ENCODE measurements around the gene PCED1B. TPM values are rescaled to one million over a fixed set of nuclear protein-coding genes. Genes with fewer than 3 reads are reported as not detected.

PCED1B gene
- total and polyA plus RNA-seq, 12 donors, result 0.49 to 4.8 (median 0.88) TPM

DNA sequence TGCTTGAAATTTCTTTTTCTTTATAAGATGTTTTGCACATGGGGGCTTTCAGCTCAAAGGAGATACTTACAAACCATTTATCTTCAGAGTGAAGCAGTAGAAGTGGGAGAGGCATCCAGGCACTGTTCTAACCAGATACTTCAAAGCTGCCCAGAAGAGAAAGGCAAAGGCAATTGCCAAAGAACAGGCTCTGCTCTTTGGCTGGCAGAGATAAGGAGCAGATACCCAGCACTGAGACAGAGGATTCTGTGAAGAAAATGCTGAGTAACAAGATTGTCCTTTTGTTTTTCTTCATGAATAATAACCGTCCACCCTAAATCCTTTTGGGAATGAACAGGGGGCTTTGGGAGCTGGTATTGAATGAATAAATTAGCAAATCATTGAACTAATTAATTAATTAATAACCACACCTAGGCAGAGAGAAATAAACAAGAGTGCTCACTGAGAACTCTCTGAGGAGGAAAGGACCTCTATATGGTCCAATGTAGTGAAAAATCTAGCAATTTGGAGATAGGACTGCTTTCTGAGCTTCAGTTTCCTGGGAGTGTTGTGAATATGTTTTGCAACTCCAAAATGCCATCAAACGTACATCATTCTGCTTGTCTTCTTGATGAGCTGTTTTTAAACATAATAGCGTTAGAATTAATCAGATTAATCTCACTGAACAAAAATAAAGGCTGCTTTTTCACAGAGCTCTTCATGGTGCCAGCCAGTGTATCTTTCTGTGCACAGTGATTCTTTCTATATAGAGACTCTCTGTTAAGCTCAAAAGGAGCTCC lies 193.2 kb downstream of the PCED1B start:
- Histone ChIP-seq H3K36me3 (no peaks in the 10 kb centered on the region), H3K9me3 (no peaks in the 10 kb centered on the region), H3K4me1 (peaks cover 6 to 26% (median 13%) of the 10 kb centered on the region in 9 donors), H3K4me3 (no peak overlapping the region), H3K27me3 (peaks cover 0 to 14% (median 0%) of the 10 kb centered on the region in 7 donors), H3K27ac (no peak overlapping the region)
- DNase-seq (no peak), ATAC-seq (no peak)
- WGBS, 2 donors, result 61 to 66% methylated on average over 3 of the region's 3 CpGs
- TF ChIP-seq CTCF (IDR thresholded peaks at IDR 0.05), result no peak
- intact Hi-C loops (cut with DNase I), result no loop called here

GRCh38 chr12:47273191-47273626 lies 193.8 kb downstream of the PCED1B start:
- no peak for ATAC-seq

GRCh38 chr12:47274760-47275159 lies 195.3 kb downstream of the PCED1B start:
- ATAC-seq (no peak), DNase-seq (no peak)
- WGBS, 2 donors, result 80 to 90% methylated on average over 2 of the region's 2 CpGs
- no peak overlapping the region for H3K27ac ChIP-seq
- H3K4me1 ChIP-seq, result peaks cover 6 to 39% (median 18%) of the 10 kb centered on the region in 9 donors
- no peak overlapping the region for H3K4me3 ChIP-seq
- H3K9me3 ChIP-seq, result no peaks in the 10 kb centered on the region
- H3K36me3 ChIP-seq, result no peaks in the 10 kb centered on the region
- intact Hi-C loops (cut with DNase I), result no loop called here
- peaks cover 0 to 6% (median 0%) of the 10 kb centered on the region in 7 donors for H3K27me3 ChIP-seq
- no peak for TF ChIP-seq CTCF (IDR thresholded peaks at IDR 0.05)

More at GRCh38 chr12:47273191-47273626, 193.8 kb downstream of the PCED1B start:
- peaks cover 0 to 8% (median 0%) of the 10 kb centered on the region in 7 donors for H3K27me3 ChIP-seq
- TF ChIP-seq CTCF (IDR thresholded peaks at IDR 0.05), result no peak
- peaks cover 6 to 32% (median 18%) of the 10 kb centered on the region in 9 donors for H3K4me1 ChIP-seq
- H3K27ac ChIP-seq, result no peak overlapping the region
- no peak overlapping the region for H3K4me3 ChIP-seq
- DNase-seq, result no peak
- 35 to 37% methylated on average over 4 of the region's 4 CpGs for WGBS, 2 donors
- no peaks in the 10 kb centered on the region for H3K36me3 ChIP-seq
- intact Hi-C loops (cut with DNase I), result no loop called here
- H3K9me3 ChIP-seq, result no peaks in the 10 kb centered on the region

DNA sequence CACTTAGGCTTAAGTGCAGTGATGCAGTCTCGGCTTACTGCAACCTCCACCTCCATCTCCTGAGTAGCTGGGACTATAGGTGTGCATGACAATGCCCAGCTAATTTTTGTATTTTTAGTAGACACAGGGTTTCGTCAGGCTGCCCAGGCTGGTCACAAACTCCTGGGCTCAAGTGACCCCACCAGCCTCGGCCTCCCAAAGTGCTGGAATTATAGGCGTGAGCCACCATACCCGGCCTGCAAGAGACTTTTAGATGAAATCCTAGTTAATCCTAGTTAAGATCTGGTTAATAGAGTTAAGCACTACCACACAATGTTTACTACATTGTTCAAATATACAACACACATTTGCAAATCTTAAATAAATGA lies 196.8 kb downstream of the PCED1B start:
- intact Hi-C loops (cut with DNase I), result no loop called here

More for the DNA sequence above, 196.8 kb downstream of the PCED1B start:
- peak overlapping the region in 5 of 10 donors; percentile 10 to 78 (median 57) for H3K27ac ChIP-seq
- no peaks in the 10 kb centered on the region for H3K36me3 ChIP-seq
- DNase-seq (no peak), ATAC-seq (no peak)
- no peak overlapping the region for H3K4me3 ChIP-seq
- 95% methylated on average over 5 of the region's 5 CpGs for WGBS, 2 donors
- no peaks in the 10 kb centered on the region for H3K9me3 ChIP-seq
- no peaks in the 10 kb centered on the region for H3K27me3 ChIP-seq
- peaks cover 6 to 39% (median 18%) of the 10 kb centered on the region in 9 donors for H3K4me1 ChIP-seq
- TF ChIP-seq CTCF (IDR thresholded peaks at IDR 0.05), result no peak
